Thyroid gland (tissue), 4 donors: ENCODE data around the gene MYO5C. TPM values are rescaled to one million over a fixed set of nuclear protein-coding genes. Genes with fewer than 3 reads are reported as not detected.

Source experiments
- DNase-seq, 2 donors: peaks; one replicate each; pipeline ENCODE4 v3.0.0-alpha.2; 2019
- H3K27ac ChIP-seq, 3 donors: fragments of 200-600 bp; sonication (generic); 1 replicate in 2 of 3; 2 replicates in 1 of 3; pipeline ENCODE4 v1.5.1; 2016 to 2019; ENCODE audit warnings: mild to moderate bottlenecking in 1 of 3, moderate library complexity in 1 of 3
- H3K27me3 ChIP-seq: fragments of 200-600 bp; sonication (generic); one replicate; pipeline ENCODE4 v1.5.1; 2019
- H3K36me3 ChIP-seq, 2 donors: fragments of 200-600 bp; sonication (generic); one replicate each; pipeline ENCODE4 v1.5.1; 2016 to 2019
- H3K4me1 ChIP-seq, 2 donors: fragments of 200-600 bp; sonication (generic); one replicate each; pipeline ENCODE4 v1.5.1; 2017 to 2019
- H3K4me3 ChIP-seq, 3 donors: fragments of 200-600 bp; sonication (generic); replicated peaks in 1 of 3; 1 replicate in 2 of 3; 2 replicates in 1 of 3; pipeline ENCODE4 v1.5.1; 2016; ENCODE audit warnings: mild to moderate bottlenecking in 1 of 3
- H3K9me3 ChIP-seq: fragments of 200-600 bp; sonication (generic); one replicate; pipeline ENCODE4 v1.5.1; 2017
- POLR2A ChIP-seq, 2 donors: fragments of 450-650 bp; IDR thresholded peaks; one replicate each; pipeline ENCODE4 v1.6.1; 2017; ENCODE audit warnings: antibody characterized with exemption in 2 of 2, mild to moderate bottlenecking in 2 of 2, moderate library complexity in 1 of 2
- WGBS, 2 donors: methylation state at CpG; one replicate each; pipeline ENCODE4 v1.1.5; 2017; 5-methylcytosine and 5-hydroxymethylcytosine counted together
- intact Hi-C: fragments of 100-400 bp; cut with DNase I; formaldehyde crosslinking; loops from one replicate; pipeline ENCODE4 v1.15.1; 2023
- total RNA-seq, 4 donors: library from RNA; depleted of rRNA; stranded (reverse); fragments of >200 nt; gene quantifications; one replicate each; pipeline ENCODE4 v1.2.3, GENCODE V29; 2016
- TF ChIP-seq, protein P1 (sequence below), 6 experiments: fragments of 200-600 bp in 3 of 6; fragments of 450-650 bp in 3 of 6; sonication (generic) in 3 of 6; IDR thresholded peaks; one replicate each; pipeline ENCODE4 v1.5.1; 2016 to 2019; ENCODE audit warnings: antibody characterized with exemption in 6 of 6, mild to moderate bottlenecking in 2 of 6, inconsistent platforms in 1 of 6, moderate library complexity in 1 of 6

The MYO5C gene
- total RNA-seq, 4 donors from 2014 or later = 84.0 to 130 (median 101) TPM

DNA sequence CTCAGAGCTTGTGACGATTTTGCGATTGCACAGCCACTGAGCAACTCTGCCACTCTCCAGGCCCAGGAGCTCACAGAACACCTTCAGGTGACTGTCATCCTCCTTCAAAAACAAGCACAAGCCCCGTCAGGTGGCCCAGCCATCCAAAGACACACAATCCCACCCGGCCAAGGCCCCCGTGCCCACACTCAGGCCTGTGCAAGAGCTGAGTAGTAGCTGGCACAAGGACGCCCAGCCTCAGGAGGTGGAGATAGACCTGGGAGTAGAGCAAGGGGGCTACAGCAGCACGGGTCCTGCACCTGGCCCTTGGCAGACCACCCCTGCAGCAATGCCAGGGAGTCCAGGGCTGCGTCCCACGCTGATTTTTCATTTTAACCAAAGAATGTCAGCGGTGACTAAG lies 34.6 kb downstream of the MYO5C start:
- no peaks in the 10 kb centered on the region for H3K9me3 ChIP-seq
- WGBS, 2 donors = 95 to 100% methylated on average over 6 to 10 of the region's 10 CpGs
- H3K36me3 ChIP-seq = peaks cover 9 to 10% of the 10 kb centered on the region in 2 donors
- no peak overlapping the region for H3K4me3 ChIP-seq
- intact Hi-C loops = no loop called here
- no peak for DNase-seq
- TF ChIP-seq POLR2A (IDR thresholded peaks at IDR 0.05) = no peak
- TF ChIP-seq, protein P1, sequence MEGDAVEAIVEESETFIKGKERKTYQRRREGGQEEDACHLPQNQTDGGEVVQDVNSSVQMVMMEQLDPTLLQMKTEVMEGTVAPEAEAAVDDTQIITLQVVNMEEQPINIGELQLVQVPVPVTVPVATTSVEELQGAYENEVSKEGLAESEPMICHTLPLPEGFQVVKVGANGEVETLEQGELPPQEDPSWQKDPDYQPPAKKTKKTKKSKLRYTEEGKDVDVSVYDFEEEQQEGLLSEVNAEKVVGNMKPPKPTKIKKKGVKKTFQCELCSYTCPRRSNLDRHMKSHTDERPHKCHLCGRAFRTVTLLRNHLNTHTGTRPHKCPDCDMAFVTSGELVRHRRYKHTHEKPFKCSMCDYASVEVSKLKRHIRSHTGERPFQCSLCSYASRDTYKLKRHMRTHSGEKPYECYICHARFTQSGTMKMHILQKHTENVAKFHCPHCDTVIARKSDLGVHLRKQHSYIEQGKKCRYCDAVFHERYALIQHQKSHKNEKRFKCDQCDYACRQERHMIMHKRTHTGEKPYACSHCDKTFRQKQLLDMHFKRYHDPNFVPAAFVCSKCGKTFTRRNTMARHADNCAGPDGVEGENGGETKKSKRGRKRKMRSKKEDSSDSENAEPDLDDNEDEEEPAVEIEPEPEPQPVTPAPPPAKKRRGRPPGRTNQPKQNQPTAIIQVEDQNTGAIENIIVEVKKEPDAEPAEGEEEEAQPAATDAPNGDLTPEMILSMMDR (IDR thresholded peaks at IDR 0.05) = no peak
- no peaks in the 10 kb centered on the region for H3K27me3 ChIP-seq
- peaks cover 21 to 33% of the 10 kb centered on the region in 2 donors for H3K4me1 ChIP-seq
- H3K27ac ChIP-seq = peak overlapping the region; percentile 84 to 98 (median 88)

DNA sequence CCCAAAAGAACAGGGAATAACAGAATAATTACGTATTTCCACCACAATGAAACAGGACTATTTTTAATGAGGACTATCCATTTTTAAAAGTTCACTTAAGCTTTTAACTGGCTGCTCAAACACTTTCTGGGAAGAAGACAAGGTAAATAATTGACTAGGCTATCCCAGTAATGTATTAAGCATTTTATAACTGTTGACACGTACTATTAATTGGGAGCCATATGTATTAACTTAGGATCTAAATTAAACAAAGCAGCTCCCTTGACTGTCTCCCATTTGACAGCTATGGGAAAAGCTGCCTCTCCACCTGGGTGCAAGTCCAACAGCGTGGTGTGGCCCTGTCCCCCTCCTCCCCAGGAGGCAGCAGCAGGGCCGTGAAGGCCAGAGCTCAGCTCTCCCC lies 36.1 kb downstream of the MYO5C start:
- Histone ChIP-seq H3K27me3 (no peaks in the 10 kb centered on the region), H3K9me3 (no peaks in the 10 kb centered on the region), H3K4me1 (peaks cover 21 to 33% of the 10 kb centered on the region in 2 donors), H3K27ac (peak overlapping the region in 1 of 3 donors; percentile 98), H3K4me3 (no peak overlapping the region), H3K36me3 (peaks cover 9 to 10% of the 10 kb centered on the region in 2 donors)
- 90 to 92% methylated on average over 4 of the region's 4 CpGs for WGBS, 2 donors
- DNase-seq = no peak
- intact Hi-C loops = loop anchor here (10.0 kb wide), 1 partner anchor 65 kb away; no protein-coding TSS in a partner anchor
- TF ChIP-seq POLR2A (IDR thresholded peaks at IDR 0.05) = no peak
- TF ChIP-seq, protein P1 (IDR thresholded peaks at IDR 0.05) = no peak

DNA sequence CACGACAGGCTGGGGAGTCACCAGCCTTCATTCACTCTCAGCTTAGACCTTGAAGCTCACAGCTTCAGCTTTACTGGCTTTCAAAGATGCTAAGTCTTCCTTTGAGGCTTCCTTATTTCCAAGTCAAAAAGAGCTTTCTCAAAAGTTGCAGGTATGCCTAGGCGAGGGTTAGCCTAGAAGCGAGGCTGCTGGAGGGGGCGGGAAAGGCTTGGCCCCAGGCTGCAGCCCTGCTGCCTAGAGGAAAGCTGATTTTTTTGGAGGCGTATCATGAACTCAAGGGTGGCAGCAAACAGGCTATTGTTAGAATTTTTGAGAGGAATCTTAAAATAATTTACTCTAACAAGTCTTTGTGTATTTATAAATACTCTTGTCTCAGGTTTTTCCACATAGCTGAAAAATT lies 37.1 kb downstream of the MYO5C start:
- Histone ChIP-seq H3K27me3 (no peaks in the 10 kb centered on the region), H3K4me1 (peaks cover 21 to 33% of the 10 kb centered on the region in 2 donors), H3K27ac (peak overlapping the region; percentile 25 to 74 (median 67)), H3K4me3 (no peak overlapping the region), H3K36me3 (peaks cover 4 to 7% of the 10 kb centered on the region in 2 donors), H3K9me3 (no peaks in the 10 kb centered on the region)
- WGBS, 2 donors = 96 to 98% methylated on average over 5 of the region's 5 CpGs
- intact Hi-C loops = loop anchor here (10.0 kb wide), 1 partner anchor 66 kb away; no protein-coding TSS in a partner anchor
- TF ChIP-seq POLR2A (IDR thresholded peaks at IDR 0.05) = no peak
- TF ChIP-seq, protein P1 (IDR thresholded peaks at IDR 0.05) = no peak
- no peak for DNase-seq

DNA sequence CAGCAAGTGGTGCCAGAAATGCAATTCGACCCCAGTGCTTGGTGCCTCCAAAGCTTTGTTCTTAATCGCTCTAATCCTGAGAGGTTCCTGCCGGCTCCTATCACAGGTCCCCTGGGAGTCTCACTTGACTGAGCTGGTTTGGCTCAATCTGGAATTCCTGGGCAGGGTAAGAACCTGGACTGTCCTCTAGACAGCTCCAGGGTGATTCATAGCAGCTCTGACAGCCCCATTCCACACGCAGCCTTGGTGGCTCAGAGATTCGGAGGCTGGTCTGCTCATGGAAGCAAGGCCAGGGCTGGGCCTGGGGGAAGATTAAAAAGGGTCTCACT lies 37.9 kb downstream of the MYO5C start:
- 9 to 25% methylated on average over 3 of the region's 5 CpGs for WGBS, 2 donors

More for the DNA sequence above, 37.9 kb downstream of the MYO5C start:
- Histone ChIP-seq H3K27me3 (no peaks in the 10 kb centered on the region), H3K27ac (peak overlapping the region; percentile 41 to 74 (median 67)), H3K9me3 (no peaks in the 10 kb centered on the region), H3K36me3 (peaks cover 0 to 8% of the 10 kb centered on the region in 2 donors), H3K4me1 (peaks cover 18 to 33% of the 10 kb centered on the region in 2 donors), H3K4me3 (no peak overlapping the region)
- intact Hi-C loops = loop anchor here (2.0 to 10.0 kb wide), 2 partner anchors 67 to 479 kb away; no protein-coding TSS in a partner anchor
- peak; percentile 79 to 80 for DNase-seq
- TF ChIP-seq, protein P1 (IDR thresholded peaks at IDR 0.05) = no peak
- peak in 1 of 2 donors; percentile 28 for TF ChIP-seq POLR2A (IDR thresholded peaks at IDR 0.05)
